Psoas muscle (tissue), 8 donors: Measurements from ENCODE around the gene PDK1. TPM values are rescaled to one million over a fixed set of nuclear protein-coding genes. Genes with fewer than 3 reads are reported as not detected.

ENCODE experiments used
- ATAC-seq, 4 donors: fragments of 200-7000 bp; cut with Tn5 transposase; one replicate each; pipeline ENCODE4 v1.9.1; 2020; ENCODE audit warnings: moderate library complexity in 3 of 4, mild to moderate bottlenecking in 2 of 4
- DNase-seq, 2 donors: peaks; one replicate each; pipeline ENCODE4 v3.0.0-alpha.2; 2020
- H3K27ac ChIP-seq: fragments of 200-600 bp; one replicate; pipeline ENCODE4 v1.8.0; 2022
- H3K27me3 ChIP-seq, 3 donors: fragments of 200-600 bp in 1 of 3; one replicate each; pipeline versions ENCODE4 v1.6.1 to v1.8.0; 2013 to 2022; ENCODE audit warnings: low read length in 2 of 3, mild to moderate bottlenecking in 2 of 3, moderate library complexity in 1 of 3; ENCODE audit not compliant: insufficient read depth in 3 of 3
- H3K36me3 ChIP-seq, 2 donors: fragments of 200-600 bp in 1 of 2; one replicate each; pipeline versions ENCODE4 v1.6.1 to v1.8.0; 2013 to 2022; ENCODE audit warnings: low read depth in 1 of 2, mild to moderate bottlenecking in 1 of 2, moderate library complexity in 1 of 2; ENCODE audit not compliant: insufficient read depth in 1 of 2
- H3K4me1 ChIP-seq: fragments of 200-600 bp; one replicate; pipeline ENCODE4 v1.8.0; 2022
- H3K4me3 ChIP-seq: fragments of 200-600 bp; one replicate; pipeline ENCODE4 v1.8.0; 2022; ENCODE audit warnings: mild to moderate bottlenecking
- H3K9me3 ChIP-seq: fragments of 200-600 bp; one replicate; pipeline ENCODE4 v1.8.0; 2022
- WGBS, 3 donors: extraction: QIAGEN DNeasy Blood & Tissue Kit; methylation state at CpG; one replicate each; pipeline versions ENCODE4 v1.1.6 to v1.1.7; 2013; 5-methylcytosine and 5-hydroxymethylcytosine counted together
- intact Hi-C, 2 donors: fragments of 100-400 bp; cut with DNase I; formaldehyde crosslinking; loops; one replicate each; pipeline versions ENCODE4 v1.11.0 to v1.14.2; 2022
- polyA plus RNA-seq, 3 donors: library from polyadenylated mRNA; stranded (reverse); fragments of 200-250 nt; gene quantifications; one replicate each; pipeline ENCODE4 v1.2.3, GENCODE V29; 2013
- total RNA-seq, 4 donors: library from RNA; stranded (reverse); fragmentation: NEBNext Ultra II Directional in 2 of 4; extraction: Animal tissue kit (Norgen Biotek cat#: 25700) in 2 of 4; gene quantifications; one replicate each; pipeline versions ENCODE4 v1.2.1 to v1.2.4, GENCODE V29; 2021 to 2023
- TF ChIP-seq, protein P1 (sequence below): fragments of 200-600 bp; IDR thresholded peaks from one replicate; pipeline ENCODE4 v1.8.0; 2022; ENCODE audit warnings: antibody characterized with exemption
- donor health status: healthy with polysubstance abuse.
- donor health status: DM: no; HTN: no; CAD: no; lungs with moderate emphysema.
- donor health status: Bipolar disorder and iron deficiency.
- donor health status: healthy.
- donor health status: DM: yes; HTN: yes; CAD: no.
- donor health status: DM: no; HTN: no; CAD: no.
- donor health status: DM: no; HTN: no; CAD: no.
- donor health status: DM: yes; HTN: yes; CAD: no.

Gene PDK1
- total and polyA plus RNA-seq, 7 donors = 3.3 to 20.4 (median 9.8) TPM

DNA sequence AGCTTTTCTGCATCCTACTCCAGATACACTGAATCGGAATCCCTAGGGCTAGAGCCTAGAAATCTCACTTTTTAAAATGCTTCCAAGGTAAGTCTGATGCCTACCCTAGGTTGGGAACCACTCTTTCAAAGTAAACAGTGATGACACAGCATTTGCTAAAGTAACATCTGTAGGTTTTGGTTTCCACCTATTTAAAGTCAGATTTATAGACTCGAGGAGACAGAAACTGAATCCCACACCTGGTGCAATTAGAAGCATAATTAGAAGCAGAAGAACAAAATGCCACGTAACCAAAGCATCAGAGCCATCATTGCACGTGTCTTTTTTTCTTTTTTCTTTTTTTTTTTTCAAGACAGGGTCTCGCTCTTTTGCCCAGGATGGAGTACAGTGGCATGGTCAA, 40.9 kb downstream of the PDK1 start:
- TF ChIP-seq, protein P1, sequence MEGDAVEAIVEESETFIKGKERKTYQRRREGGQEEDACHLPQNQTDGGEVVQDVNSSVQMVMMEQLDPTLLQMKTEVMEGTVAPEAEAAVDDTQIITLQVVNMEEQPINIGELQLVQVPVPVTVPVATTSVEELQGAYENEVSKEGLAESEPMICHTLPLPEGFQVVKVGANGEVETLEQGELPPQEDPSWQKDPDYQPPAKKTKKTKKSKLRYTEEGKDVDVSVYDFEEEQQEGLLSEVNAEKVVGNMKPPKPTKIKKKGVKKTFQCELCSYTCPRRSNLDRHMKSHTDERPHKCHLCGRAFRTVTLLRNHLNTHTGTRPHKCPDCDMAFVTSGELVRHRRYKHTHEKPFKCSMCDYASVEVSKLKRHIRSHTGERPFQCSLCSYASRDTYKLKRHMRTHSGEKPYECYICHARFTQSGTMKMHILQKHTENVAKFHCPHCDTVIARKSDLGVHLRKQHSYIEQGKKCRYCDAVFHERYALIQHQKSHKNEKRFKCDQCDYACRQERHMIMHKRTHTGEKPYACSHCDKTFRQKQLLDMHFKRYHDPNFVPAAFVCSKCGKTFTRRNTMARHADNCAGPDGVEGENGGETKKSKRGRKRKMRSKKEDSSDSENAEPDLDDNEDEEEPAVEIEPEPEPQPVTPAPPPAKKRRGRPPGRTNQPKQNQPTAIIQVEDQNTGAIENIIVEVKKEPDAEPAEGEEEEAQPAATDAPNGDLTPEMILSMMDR = no peak
- no peak for ATAC-seq
- peaks cover 7% of the 10 kb centered on the region for H3K4me1 ChIP-seq
- H3K4me3 ChIP-seq = no peak overlapping the region
- H3K27me3 ChIP-seq = no peaks in the 10 kb centered on the region
- intact Hi-C loops = loop anchor here (5.0 to 10.0 kb wide), 2 partner anchors 76 to 118 kb away; no protein-coding TSS in a partner anchor
- no peak for DNase-seq
- peaks cover 2 to 29% of the 10 kb centered on the region in 2 donors for H3K36me3 ChIP-seq
- H3K27ac ChIP-seq = no peak overlapping the region
- H3K9me3 ChIP-seq = no peaks in the 10 kb centered on the region
- WGBS, 3 donors = 65 to 90% (median 76%) methylated on average over 5 of the region's 5 CpGs

DNA sequence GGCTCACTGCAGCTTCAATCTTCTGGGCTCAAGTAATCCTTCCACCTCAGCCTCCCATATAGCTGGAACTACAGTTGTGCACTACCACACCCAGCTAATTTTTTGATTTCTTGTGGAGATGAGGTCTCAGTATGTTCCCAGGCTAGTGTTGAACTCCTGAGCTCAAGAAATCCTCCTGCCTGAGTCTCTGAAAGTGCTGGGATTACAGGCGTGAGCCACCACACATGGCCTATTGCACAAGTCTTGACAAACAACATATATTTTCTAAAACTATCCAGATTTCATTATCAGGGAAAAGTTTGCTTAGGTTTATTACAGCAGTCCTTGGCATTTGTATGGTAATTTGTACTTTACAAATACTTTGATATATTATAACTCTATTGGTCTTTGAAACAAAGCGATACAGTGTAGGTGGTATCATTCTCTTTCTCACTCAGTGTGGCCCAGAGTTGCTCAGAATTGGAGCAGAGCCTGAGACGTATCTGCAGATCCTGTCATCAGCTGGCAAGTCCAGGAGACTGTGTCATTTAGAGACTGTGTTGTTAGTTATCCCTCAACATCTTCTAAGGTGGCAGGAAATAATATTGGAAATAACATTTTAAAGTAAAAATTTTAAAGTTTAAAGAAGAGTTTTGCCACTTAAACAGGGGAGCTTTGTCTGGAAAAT, 41.4 kb downstream of the PDK1 start:
- no peaks in the 10 kb centered on the region for H3K9me3 ChIP-seq
- H3K4me1 ChIP-seq = peaks cover 7% of the 10 kb centered on the region
- WGBS, 3 donors = 86 to 91% (median 90%) methylated on average over 3 of the region's 3 CpGs
- intact Hi-C loops = loop anchor here (5.0 to 10.0 kb wide), 2 partner anchors 75 to 117 kb away; no protein-coding TSS in a partner anchor
- no peak overlapping the region for H3K4me3 ChIP-seq
- ATAC-seq (no peak), DNase-seq (no peak)
- H3K27ac ChIP-seq = no peak overlapping the region
- H3K36me3 ChIP-seq = peaks cover 2 to 29% of the 10 kb centered on the region in 2 donors
- TF ChIP-seq, protein P1 = no peak
- no peaks in the 10 kb centered on the region for H3K27me3 ChIP-seq

DNA sequence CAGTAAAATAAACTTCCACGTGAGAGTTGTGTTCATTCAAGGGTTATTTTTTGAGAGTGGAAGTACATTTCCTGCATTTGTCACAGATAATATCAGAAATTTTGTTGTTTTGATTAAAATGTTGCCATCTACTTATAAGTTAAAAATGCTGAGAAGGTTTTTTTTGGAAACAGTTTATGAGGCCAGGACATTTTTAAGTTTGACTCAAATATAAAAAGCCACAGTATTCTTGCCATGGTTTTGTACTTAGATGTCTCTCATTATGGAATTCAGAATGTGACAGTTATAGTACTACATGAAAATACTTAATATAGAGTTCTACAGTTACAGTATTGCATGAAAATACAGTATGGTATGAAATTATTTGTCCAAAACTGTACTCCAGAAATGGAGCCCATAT, 44.1 kb downstream of the PDK1 start:
- TF ChIP-seq, protein P1 = no peak
- no peak for ATAC-seq
- intact Hi-C loops = loop anchor here (5.0 to 10.0 kb wide), 2 partner anchors 72 to 115 kb away; no protein-coding TSS in a partner anchor
- Histone ChIP-seq H3K4me1 (peaks cover 7% of the 10 kb centered on the region), H3K9me3 (no peaks in the 10 kb centered on the region), H3K27ac (no peak overlapping the region), H3K27me3 (no peaks in the 10 kb centered on the region), H3K36me3 (peaks cover 2 to 23% of the 10 kb centered on the region in 2 donors), H3K4me3 (no peak overlapping the region)
- DNase-seq = no peak
- 51 to 76% (median 51%) methylated on average over 1 of the region's 1 CpG for WGBS, 3 donors

DNA sequence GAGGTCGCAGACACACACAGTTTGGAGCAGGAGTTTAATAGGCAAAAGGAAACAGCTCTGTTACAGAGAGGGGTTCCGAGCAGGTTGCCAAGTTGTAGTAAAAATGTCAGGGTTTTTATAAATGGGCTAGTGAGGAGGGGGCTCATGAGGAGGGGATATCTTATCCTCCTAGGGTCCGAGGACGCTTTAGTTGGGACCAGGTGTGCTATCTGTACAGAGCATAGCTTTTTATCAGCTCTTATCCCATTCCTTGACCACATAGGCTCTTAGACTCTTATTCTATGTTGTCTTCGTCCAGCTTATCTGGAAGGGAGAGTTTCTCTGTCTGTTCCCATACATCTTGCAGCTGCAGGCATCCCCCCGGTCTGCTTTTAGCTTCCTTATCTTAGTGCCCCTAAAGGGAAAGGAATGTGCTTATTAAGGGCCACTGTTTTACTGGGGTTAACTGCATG, 44.7 kb downstream of the PDK1 start:
- peaks cover 2 to 21% of the 10 kb centered on the region in 2 donors for H3K36me3 ChIP-seq
- ATAC-seq = no peak
- H3K4me1 ChIP-seq = peaks cover 7% of the 10 kb centered on the region
- no peak overlapping the region for H3K4me3 ChIP-seq
- TF ChIP-seq, protein P1 = no peak
- no peak overlapping the region for H3K27ac ChIP-seq
- 81 to 84% (median 82%) methylated on average over 6 of the region's 6 CpGs for WGBS, 3 donors
- DNase-seq = no peak
- intact Hi-C loops = no loop called here
- no peaks in the 10 kb centered on the region for H3K9me3 ChIP-seq
- no peaks in the 10 kb centered on the region for H3K27me3 ChIP-seq
